K562 (cell line): Measurements from ENCODE around the gene AKT2. TPM values are rescaled to one million over a fixed set of nuclear protein-coding genes. Genes with fewer than 3 reads are reported as not detected.
A peak's percentile ranks its signal among the peaks of the same experiment; 100 is the strongest.

ENCODE experiments used
- BMI1 ChIP-seq: fragments of 150-350 bp; IDR thresholded peaks from 2 replicates; pipeline ENCODE4 v1.6.1; 2014; ENCODE audit warnings: low read length
- CHAMP1 ChIP-seq: fragments of 450-650 bp; IDR thresholded peaks from 2 replicates; pipeline ENCODE4 v1.6.1; 2016; ENCODE audit warnings: mild to moderate bottlenecking
- EP300 ChIP-seq: IDR thresholded peaks from 2 replicates; pipeline ENCODE4 v1.6.1; 2012; ENCODE audit warnings: low read length, improper control_type of control experiment
- FOXM1 ChIP-seq, 2 experiments: fragments of 450-650 bp in 1 of 2; sonication (generic) in 1 of 2; formaldehyde crosslinking in 1 of 2; IDR thresholded peaks; 2 replicates each; pipeline versions ENCODE4 v1.6.1 to v1.9.0; 2017 to 2022; ENCODE audit warnings: low read depth in 2 of 2, mild to moderate bottlenecking in 2 of 2, missing genetic modification reagents in 1 of 2, moderate library complexity in 1 of 2
- HOXB6 ChIP-seq: fragments of 250-450 bp; sonication (Bioruptor Pico); IDR thresholded peaks from 2 replicates; pipeline ENCODE4 v1.5.1; 2022; ENCODE audit warnings: mild to moderate bottlenecking, borderline replicate concordance
- KLF6 ChIP-seq: fragments of 250-450 bp; sonication (Bioruptor Pico); IDR thresholded peaks from 2 replicates; pipeline ENCODE4 v1.4.0; 2020; ENCODE audit warnings: mild to moderate bottlenecking, moderate library complexity, borderline replicate concordance
- LEF1 ChIP-seq: fragments of 450-650 bp; IDR thresholded peaks from 2 replicates; pipeline ENCODE4 v1.6.1; 2016; ENCODE audit warnings: mild to moderate bottlenecking
- NFYB ChIP-seq: IDR thresholded peaks from 2 replicates; pipeline ENCODE4 v1.6.1; 2011; ENCODE audit warnings: mild to moderate bottlenecking, moderate library complexity; ENCODE audit not compliant: insufficient read length; ENCODE audit errors: extremely low read depth
- PYGO2 ChIP-seq: fragments of 450-650 bp; IDR thresholded peaks from 2 replicates; pipeline ENCODE4 v1.6.1; 2016; ENCODE audit warnings: mild to moderate bottlenecking, missing genetic modification characterization, moderate library complexity, missing compliant biosample characterization
- SPI1 ChIP-seq: IDR thresholded peaks from 2 replicates; pipeline ENCODE4 v1.6.1; 2011; ENCODE audit warnings: low read depth, low read length, control low read depth, borderline replicate concordance
- ZBTB40 ChIP-seq, 2 experiments: fragments of 450-650 bp in 1 of 2; sonication (generic) in 1 of 2; formaldehyde crosslinking in 1 of 2; IDR thresholded peaks; 2 replicates each; pipeline versions ENCODE4 v1.7.1 to v1.9.0; 2016 to 2022; ENCODE audit warnings: inconsistent platforms in 1 of 2, mild to moderate bottlenecking in 1 of 2, missing genetic modification reagents in 1 of 2
- ZNF511 ChIP-seq: sonication (generic); formaldehyde crosslinking; IDR thresholded peaks from 2 replicates; pipeline ENCODE4 v1.8.0; 2022; ENCODE audit warnings: mild to moderate bottlenecking, missing genetic modification reagents
- polyA plus RNA-seq, 8 experiments: library from polyadenylated mRNA; depleted of rRNA in 4 of 8; stranded (reverse) in 5 of 8; unstranded in 3 of 8; fragments of >200 nt; fragmentation: Nextera tagmentation in 2 of 8; fragmentation: Illumina TruSeq in 1 of 8; extraction: Ambion mirVana in 2 of 8; extraction: Trizol in 1 of 8; gene quantifications; 2 replicates each; pipeline versions ENCODE4 v1.2.1 to v1.2.3, GENCODE V29; 2011 to 2014; ENCODE audit warnings: inconsistent platforms in 1 of 8, missing spikeins in 1 of 8
- total RNA-seq, 7 experiments: library from RNA; depleted of rRNA in 6 of 7; stranded (reverse); fragments of >200 nt in 6 of 7; fragmentation: Illumina TruSeq in 2 of 7; extraction: Trizol in 2 of 7; gene quantifications; 2 replicates each; pipeline versions ENCODE4 v1.2.1 to v1.2.3, GENCODE V29; 2011 to 2021; ENCODE audit warnings: low replicate concordance in 1 of 7

The AKT2 gene
- total and polyA plus RNA-seq, 9 of the 15 experiments (the other 6 are each of a cell fraction or from before 2014, with no cell fraction given): 1.1 to 132 (median 67.7) TPM

DNA sequence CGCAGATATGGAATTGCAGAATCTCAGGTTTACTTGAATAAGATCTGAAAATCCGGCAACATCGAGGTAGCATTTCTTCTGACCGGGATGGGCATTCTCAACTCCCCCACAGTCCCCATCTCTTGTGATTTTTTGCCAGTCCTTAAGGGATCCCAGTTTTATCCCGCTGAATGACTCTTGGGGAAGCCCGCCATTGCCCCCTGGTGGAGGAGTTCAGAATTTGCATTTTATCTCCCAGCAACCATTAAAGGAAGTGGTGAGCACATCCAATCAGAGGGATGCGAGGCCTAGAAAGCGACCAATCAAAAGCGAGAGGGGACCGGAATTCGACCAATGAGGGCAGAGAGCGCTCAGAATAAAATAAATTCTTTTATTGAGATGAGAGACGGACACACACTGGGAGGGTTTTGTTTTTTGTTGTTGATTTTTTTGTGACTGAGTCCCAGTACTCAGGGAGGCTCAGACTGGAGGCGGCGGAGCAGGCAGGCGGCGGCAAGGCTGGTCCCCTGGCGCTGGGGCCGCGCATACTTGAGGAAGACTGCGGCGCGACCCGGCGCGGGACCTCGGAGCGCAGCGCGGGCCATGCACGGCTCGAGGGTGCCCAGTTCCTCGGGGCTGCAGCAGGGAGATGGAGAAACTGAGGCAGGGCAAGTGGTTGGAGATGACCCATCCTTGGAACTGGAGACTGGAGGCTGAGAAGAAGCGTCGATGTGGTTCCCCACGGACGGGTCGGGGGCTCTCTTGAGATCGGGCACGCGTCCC, 63.1 kb downstream of the AKT2 start (continued):
- no peak for TF ChIP-seq PYGO2 (tag)
- TF ChIP-seq BMI1: no peak
- TF ChIP-seq NFYB: peak; percentile 99
- TF ChIP-seq KLF6: no peak
- TF ChIP-seq ZBTB40 (IDR thresholded peaks at IDR 0.05): peak; percentile 51; the same call in 1 of the 2 replicates
- TF ChIP-seq ZBTB40 (CRISPR knock-in tag; IDR thresholded peaks at IDR 0.05): no peak
- TF ChIP-seq CHAMP1: 0 out of 2 replicates have a peak, but pooled peaks have one; percentile 87
- TF ChIP-seq ZNF511 (CRISPR knock-in tag): no peak
- peak; percentile 62; the same call in 1 of the 2 replicates for TF ChIP-seq LEF1
- no peak for TF ChIP-seq EP300
- peak; percentile 71 for TF ChIP-seq FOXM1 (IDR thresholded peaks at IDR 0.05; ENCODE audit: low read depth)
- no peak for TF ChIP-seq FOXM1 (CRISPR knock-in tag; IDR thresholded peaks at IDR 0.05; ENCODE audit: low read depth)
- TF ChIP-seq HOXB6: no peak
- peak; percentile 94 for TF ChIP-seq SPI1
